K562 (cell line): ENCODE results near the gene LSM12. TPM values are rescaled to one million over a fixed set of nuclear protein-coding genes. Genes with fewer than 3 reads are reported as not detected.
A peak's percentile ranks its signal among the peaks of the same experiment; 100 is the strongest.

Experiments used
- ATAC-seq: fragments of 200-7000 bp; cut with Tn5 transposase; 3 replicates; pipeline ENCODE4 v1.9.1; 2020; ENCODE audit warnings: moderate library complexity
- BruUV-seq: library from RNA; stranded (reverse); fragments of 400-500 nt; replicated peaks from 2 replicates; lab custom pipeline; 2021; lab: Mats Ljungman, UMichigan
- CTCF ChIA-PET: fragments of 300-600 bp; formaldehyde crosslinking; extraction: SDS; loops from one replicate; lab custom pipeline; 2021; ENCODE audit warnings: low intra/inter-chr PET ratio; lab: Yijun Ruan, JAX
- POLR2A ChIA-PET: fragments of 300-600, 350-650 bp; sonication (Branson Sonifier 250); formaldehyde crosslinking; extraction: SDS; loops from one replicate; lab custom pipeline; 2021; ENCODE audit warnings: antibody characterized with exemption, inconsistent platforms; lab: Yijun Ruan, JAX
- DNase-seq, 4 experiments: peaks; one replicate each; pipeline versions ENCODE4 v3.0.0 to v3.0.0-alpha.2; 2011 to 2018; ENCODE audit warnings: low spot score in 3 of 4, mixed read lengths in 3 of 4; ENCODE audit errors: extremely low read depth in 1 of 4
- FAIRE-seq: peaks from 2 replicates; lab custom pipeline; 2011; peaks lifted over from hg19 to GRCh38; lab: Jason Lieb, UNC
- H2AFZ ChIP-seq: 2 replicates; pipeline ENCODE4 v1.6.0; 2011; ENCODE audit warnings: low read depth, low read length, control low read depth, inconsistent platforms
- H3K27ac ChIP-seq: fragments of 200-600 bp; 3 replicates; pipeline ENCODE4 v1.8.0; 2011; ENCODE audit warnings: low read depth, mild to moderate bottlenecking, control low read depth, inconsistent platforms, low read length, moderate library complexity, mixed read lengths; ENCODE audit errors: extremely low read depth
- H3K27me3 ChIP-seq, 2 experiments: fragments of 300-600 bp in 1 of 2; 2 replicates in 1 of 2; 3 replicates in 1 of 2; pipeline versions ENCODE4 v1.6.0 to v1.8.0; 2011; ENCODE audit warnings: inconsistent platforms in 2 of 2, low read length in 2 of 2, mild to moderate bottlenecking in 1 of 2, mixed read lengths in 1 of 2, moderate library complexity in 1 of 2; ENCODE audit not compliant: control insufficient read depth in 2 of 2, insufficient read depth in 2 of 2
- H3K36me3 ChIP-seq: fragments of 300-600 bp; 3 replicates; pipeline ENCODE4 v1.8.0; 2011; ENCODE audit warnings: mild to moderate bottlenecking, low read length, inconsistent platforms; ENCODE audit not compliant: control insufficient read depth, insufficient read depth
- H3K4me1 ChIP-seq, 2 experiments: fragments of 200-600 bp in 1 of 2; replicated peaks in 1 of 2; 2 replicates in 1 of 2; 3 replicates in 1 of 2; pipeline versions ENCODE4 v1.5.1 to v1.8.0; 2011; ENCODE audit warnings: inconsistent platforms in 2 of 2, low read length in 2 of 2, mild to moderate bottlenecking in 1 of 2, mixed read lengths in 1 of 2, moderate library complexity in 1 of 2; ENCODE audit not compliant: control insufficient read depth in 2 of 2, insufficient read depth in 2 of 2
- H3K4me2 ChIP-seq: 2 replicates; pipeline ENCODE4 v1.6.1; 2011; ENCODE audit warnings: low read length, control low read depth, inconsistent platforms, mixed read lengths; ENCODE audit not compliant: insufficient read depth
- H3K4me3 ChIP-seq: fragments of 200-600 bp; sonication (generic), shearing (Covaris generic); 2 replicates; pipeline ENCODE4 v1.5.1; 2016; ENCODE audit warnings: control low read depth, inconsistent platforms
- H3K79me2 ChIP-seq: fragments of 200-600 bp; 3 replicates; pipeline ENCODE4 v1.8.0; 2011; ENCODE audit warnings: low read length, inconsistent platforms; ENCODE audit not compliant: control insufficient read depth, insufficient read depth
- H3K9ac ChIP-seq, 2 experiments: 2 replicates each; pipeline versions ENCODE4 v1.6.0 to v1.6.1; 2011; ENCODE audit warnings: low read depth in 2 of 2, low read length in 2 of 2, control low read depth in 1 of 2, inconsistent platforms in 1 of 2, mild to moderate bottlenecking in 1 of 2, mixed read lengths in 1 of 2; ENCODE audit not compliant: insufficient read depth in 1 of 2
- H3K9me1 ChIP-seq: one replicate; pipeline ENCODE4 v1.6.0; 2011; ENCODE audit warnings: inconsistent platforms, mild to moderate bottlenecking, low read length, moderate library complexity; ENCODE audit not compliant: control insufficient read depth, insufficient read depth
- H3K9me3 ChIP-seq: replicated peaks from 2 replicates; pipeline ENCODE4 v1.5.1; 2011; ENCODE audit warnings: low read depth, low read length, inconsistent platforms; ENCODE audit not compliant: control insufficient read depth, insufficient read depth
- H4K20me1 ChIP-seq: replicated peaks from 2 replicates; pipeline ENCODE4 v1.6.1; 2011; ENCODE audit warnings: low read length, inconsistent platforms, mixed read lengths; ENCODE audit not compliant: control insufficient read depth, insufficient read depth
- CTCFL ChIP-seq: IDR thresholded peaks from 2 replicates; pipeline ENCODE4 v1.6.1; 2011; ENCODE audit warnings: borderline replicate concordance, low read depth, mild to moderate bottlenecking, moderate library complexity, low read length; ENCODE audit not compliant: insufficient read depth, poor library complexity, severe bottlenecking
- ETS1 ChIP-seq: conservative IDR thresholded peaks from 2 replicates; pipeline ENCODE4 v1.6.1; 2011; ENCODE audit warnings: low read depth, mild to moderate bottlenecking, low read length; ENCODE audit not compliant: control insufficient read depth
- LARP7 ChIP-seq: fragments of 450-650 bp; IDR thresholded peaks from 2 replicates; pipeline ENCODE4 v1.6.1; 2016
- RBM39 ChIP-seq: fragments of 200-400 bp; formaldehyde crosslinking; optimal IDR thresholded peaks from 2 replicates; pipeline ENCODE3; 2018; ENCODE audit warnings: low read depth, low read length
- RNF2 ChIP-seq: sonication (generic); IDR thresholded peaks from 2 replicates; pipeline ENCODE4 v1.6.1; 2016
- ZNF445 ChIP-seq: fragments of 250-450 bp; sonication (Bioruptor Pico); IDR thresholded peaks from 2 replicates; pipeline ENCODE4 v1.4.0; 2020; ENCODE audit warnings: low read depth, mild to moderate bottlenecking, moderate library complexity
- WGBS: fragments of 100-300 bp; shearing (Covaris generic); methylation state at CpG from one replicate; pipeline ENCODE4 v1.1.6; 2016; ENCODE audit warnings: low coverage, mixed read lengths; ENCODE audit not compliant: insufficient coverage; ENCODE audit errors: missing lambda C conversion rate; 5-methylcytosine and 5-hydroxymethylcytosine counted together
- in situ Hi-C: fragments of 300-500 bp; cut with MboI; formaldehyde crosslinking; loops from 4 replicates; pipeline ENCODE4 v1.15.0; 2018; ENCODE audit warnings: inconsistent platforms, mixed read lengths
- intact Hi-C: fragments of 100-400 bp; cut with micrococcal nuclease; formaldehyde crosslinking; loops from 2 replicates; pipeline ENCODE4 v1.14.2; 2022
- polyA plus RNA-seq, 8 experiments: library from polyadenylated mRNA; depleted of rRNA in 4 of 8; stranded (reverse) in 5 of 8; unstranded in 3 of 8; fragments of >200 nt; fragmentation: Nextera tagmentation in 2 of 8; fragmentation: Illumina TruSeq in 1 of 8; extraction: Ambion mirVana in 2 of 8; extraction: Trizol in 1 of 8; gene quantifications; 2 replicates each; pipeline versions ENCODE4 v1.2.1 to v1.2.3, GENCODE V29; 2011 to 2014; ENCODE audit warnings: inconsistent platforms in 1 of 8, missing spikeins in 1 of 8
- total RNA-seq, 7 experiments: library from RNA; depleted of rRNA in 6 of 7; stranded (reverse); fragments of >200 nt in 6 of 7; fragmentation: Illumina TruSeq in 2 of 7; extraction: Trizol in 2 of 7; gene quantifications; 2 replicates each; pipeline versions ENCODE4 v1.2.1 to v1.2.3, GENCODE V29; 2011 to 2021; ENCODE audit warnings: low replicate concordance in 1 of 7
- TF ChIP-seq, protein P1 (sequence below), 2 experiments: fragments of 450-650 bp in 1 of 2; sonication (generic) in 1 of 2; formaldehyde crosslinking; conservative IDR thresholded peaks; 2 replicates each; pipeline versions ENCODE4 v1.4.0 to v1.8.1; 2020 to 2022; ENCODE audit warnings: mild to moderate bottlenecking in 1 of 2, missing genetic modification reagents in 1 of 2

The LSM12 gene
- total and polyA plus RNA-seq, 9 of the 15 experiments (the other 6 are each of a cell fraction or from before 2014, with no cell fraction given): 53.0 to 258 (median 89.3) TPM

DNA sequence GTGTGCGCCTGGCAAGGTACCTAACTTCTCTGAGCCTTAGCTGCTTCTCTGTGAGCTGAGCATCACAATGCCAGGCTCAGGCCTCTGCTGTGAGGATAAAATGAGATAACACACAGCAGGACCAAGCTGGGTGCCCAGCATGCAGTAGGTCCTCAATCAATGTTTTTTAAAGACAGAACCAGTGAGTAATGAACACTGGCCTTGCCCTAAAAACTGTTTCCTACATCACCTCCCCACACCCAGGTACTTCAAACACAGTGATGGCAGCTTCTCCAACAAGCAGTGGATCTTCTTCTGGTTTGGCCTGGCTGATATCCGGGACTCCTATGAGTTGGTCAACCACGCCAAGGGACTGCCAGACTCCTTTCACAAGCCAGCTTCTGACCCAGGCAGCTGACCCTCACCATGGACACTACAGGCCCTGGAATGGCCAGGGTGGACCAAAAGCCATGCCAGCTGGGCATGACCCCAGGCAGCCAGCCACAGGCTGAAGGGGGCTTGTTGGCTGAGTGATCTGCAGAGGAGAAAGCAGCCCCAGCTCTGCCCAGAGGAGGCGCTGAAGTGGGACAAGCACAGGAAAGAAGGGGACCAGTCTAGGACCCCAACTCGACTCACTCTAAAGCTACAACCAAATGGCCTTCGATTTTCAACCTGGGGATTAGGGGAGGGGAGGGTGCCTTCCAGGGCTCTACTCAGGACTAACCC is 58.1 kb downstream of the LSM12 start:
- DNase-seq (no peak), ATAC-seq (no peak), FAIRE-seq (peak; percentile 35)
- H4K20me1 ChIP-seq: peaks cover 11% of the 10 kb centered on the region; the same call in 1 of the 2 replicates
- no peaks in the 10 kb centered on the region for H3K9me1 ChIP-seq
- H3K4me1 ChIP-seq: peaks cover 9 to 43% of the 10 kb centered on the region in 2 experiments
- H3K4me2 ChIP-seq: no peak overlapping the region
- H3K79me2 ChIP-seq: no peaks in the 10 kb centered on the region
- in situ Hi-C loops: no loop called here
- ChIA-PET POLR2A (interaction anchor here (0.6 to 1.4 kb wide), 4 partner anchors 10 to 41 kb away, joined by 3 to 5 read pairs (median 4); no protein-coding TSS in a partner anchor), CTCF (no interaction called here)
- H3K27ac ChIP-seq: no peak overlapping the region
- H3K9me3 ChIP-seq: no peaks in the 10 kb centered on the region
- H3K27me3 ChIP-seq: no peaks in the 10 kb centered on the region
- intact Hi-C loops: no loop called here
- H3K9ac ChIP-seq: no peak overlapping the region
- H2AFZ ChIP-seq: no peak overlapping the region
- WGBS: 71% methylated on average over 6 of the region's 6 CpGs
- peak; percentile 69 for TF ChIP-seq CTCFL
- TF ChIP-seq RBM39: no peak
- no peak for TF ChIP-seq LARP7
- TF ChIP-seq, protein P1, sequence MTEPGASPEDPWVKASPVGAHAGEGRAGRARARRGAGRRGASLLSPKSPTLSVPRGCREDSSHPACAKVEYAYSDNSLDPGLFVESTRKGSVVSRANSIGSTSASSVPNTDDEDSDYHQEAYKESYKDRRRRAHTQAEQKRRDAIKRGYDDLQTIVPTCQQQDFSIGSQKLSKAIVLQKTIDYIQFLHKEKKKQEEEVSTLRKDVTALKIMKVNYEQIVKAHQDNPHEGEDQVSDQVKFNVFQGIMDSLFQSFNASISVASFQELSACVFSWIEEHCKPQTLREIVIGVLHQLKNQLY (CRISPR knock-in tag; conservative IDR thresholded peaks at IDR 0.05): no peak
- TF ChIP-seq RNF2: no peak
- no peak for TF ChIP-seq ZNF445 (CRISPR knock-in tag)
- TF ChIP-seq ETS1: peak; percentile 77; the same call in 1 of the 2 replicates
- H3K36me3 ChIP-seq: peaks cover 16% of the 10 kb centered on the region; the same call in 1 of the 3 replicates
- no peak overlapping the region for H3K4me3 ChIP-seq
- no TSS peak for BruUV-seq
